GM04503 (cell line): ENCODE data around the gene SEMA4B.

Experiments used
- DNase-seq: peaks from one replicate; pipeline ENCODE4 v3.0.0-alpha.2; 2012; ENCODE audit warnings: low read depth

Gene SEMA4B

GRCh38 chr15:90205050-90205848, 4.1 kb downstream of the SEMA4B start:
- no peak for DNase-seq

- DNase-seq = no peak
Observed at GRCh38 chr15:90205886-90206285, 4.8 kb downstream of the SEMA4B start.

GRCh38 chr15:90207252-90207651, 6.1 kb downstream of the SEMA4B start:
- no peak for DNase-seq

- no peak for DNase-seq
Observed at GRCh38 chr15:90208356-90208755, 7.2 kb downstream of the SEMA4B start.

GRCh38 chr15:90209591-90209990, 8.5 kb downstream of the SEMA4B start:
- no peak for DNase-seq

- DNase-seq = no peak
Observed at GRCh38 chr15:90210593-90210992, 9.5 kb downstream of the SEMA4B start.

- no peak for DNase-seq
Observed at GRCh38 chr15:90211009-90211408, 9.9 kb downstream of the SEMA4B start.

- DNase-seq = no peak
Observed at GRCh38 chr15:90211440-90212143, 10.5 kb downstream of the SEMA4B start.

- no peak for DNase-seq
Observed at GRCh38 chr15:90212221-90213098, 11.3 kb downstream of the SEMA4B start.

GRCh38 chr15:90213122-90213817, 12.1 kb downstream of the SEMA4B start:
- no peak for DNase-seq

- no peak for DNase-seq
Observed at GRCh38 chr15:90213818-90214204, 12.7 kb downstream of the SEMA4B start.

GRCh38 chr15:90214553-90215196, 13.5 kb downstream of the SEMA4B start:
- no peak for DNase-seq

- DNase-seq = no peak
Observed at GRCh38 chr15:90217671-90218394, 16.7 kb downstream of the SEMA4B start.

GRCh38 chr15:90219421-90220141, 18.5 kb downstream of the SEMA4B start:
- no peak for DNase-seq

- peak; percentile 44 for DNase-seq
Observed at GRCh38 chr15:90221246-90221900, 20.2 kb downstream of the SEMA4B start.

GRCh38 chr15:90222547-90222946, 21.4 kb downstream of the SEMA4B start:
- no peak for DNase-seq

- DNase-seq = no peak
Observed at GRCh38 chr15:90223441-90224165, 22.5 kb downstream of the SEMA4B start.

- DNase-seq = no peak
Observed at GRCh38 chr15:90225047-90225446, 23.9 kb downstream of the SEMA4B start.
